HG03439 (cell line): ENCODE results near the gene SIL1.
"Not testable (repeated sequence)": the region's sequence is repeated elsewhere in the genome, so short reads cannot be mapped to it uniquely, and the experiment has no call there.

ENCODE experiments used
- ATAC-seq: cut with Tn5 transposase; IDR thresholded peaks from one replicate; pipeline ENCODE4 v1.9.1; 2021; ENCODE audit warnings: mild to moderate bottlenecking, moderate library complexity; ENCODE audit not compliant: unreplicated experiment

The SIL1 gene

DNA sequence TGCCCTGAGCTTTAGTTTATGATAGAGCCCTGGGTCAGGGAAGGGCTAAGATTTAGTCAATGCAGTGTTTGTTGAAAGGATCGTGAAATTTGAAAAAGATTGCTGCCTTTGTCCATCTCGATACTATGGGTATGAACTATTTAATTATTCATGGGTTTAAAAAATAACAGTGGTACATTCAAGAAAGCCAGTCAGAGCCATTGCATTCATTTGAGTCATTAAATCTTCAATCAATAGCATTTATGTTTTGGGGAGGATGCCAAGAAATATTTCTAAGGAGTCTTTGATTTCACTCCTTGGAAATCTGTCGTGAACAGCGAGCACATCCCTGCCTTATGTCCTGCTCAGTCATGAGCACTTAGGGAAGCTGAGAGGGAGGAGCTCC lies 268.6 kb downstream of the SIL1 start:
- no peak for ATAC-seq

DNA sequence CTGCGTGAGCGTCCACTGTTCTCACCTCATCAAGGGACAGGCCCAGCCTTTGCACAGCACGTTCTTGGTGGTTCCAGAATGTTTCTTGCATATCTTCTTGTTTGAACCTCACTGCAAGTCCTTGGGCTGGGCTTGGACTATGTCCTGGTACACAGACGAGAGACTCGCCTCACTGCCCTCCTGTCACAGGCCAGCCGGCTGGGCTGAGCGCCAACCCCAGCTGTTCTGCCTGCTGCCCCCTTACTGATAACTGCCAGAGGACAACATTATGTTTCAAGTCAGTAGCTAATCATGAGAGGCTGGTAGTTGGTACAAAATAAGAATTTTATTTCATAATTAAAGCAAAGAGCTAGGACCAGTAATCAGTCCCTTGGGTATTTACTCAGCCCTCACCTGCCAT lies 270.2 kb downstream of the SIL1 start:
- ATAC-seq, result no peak

DNA sequence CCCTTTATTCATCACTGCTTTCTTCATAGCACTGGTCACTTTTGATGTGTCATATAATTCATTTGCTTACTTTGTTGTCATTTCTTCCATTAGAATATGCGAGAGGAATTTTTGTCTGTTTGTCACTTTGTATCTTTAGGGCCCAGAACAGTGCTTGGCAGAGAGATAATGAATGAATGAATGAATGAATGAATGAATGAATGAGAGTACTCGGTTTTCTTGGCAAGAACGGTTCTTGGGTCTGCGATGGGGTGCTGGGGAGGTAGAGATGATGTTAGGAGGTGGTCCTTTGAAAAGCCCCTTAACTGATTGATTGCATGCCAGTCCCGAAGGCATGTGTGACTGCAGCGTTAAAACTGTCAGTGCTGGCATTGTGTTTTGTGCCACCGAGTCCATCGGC lies 270.6 kb downstream of the SIL1 start:
- ATAC-seq, result no peak

DNA sequence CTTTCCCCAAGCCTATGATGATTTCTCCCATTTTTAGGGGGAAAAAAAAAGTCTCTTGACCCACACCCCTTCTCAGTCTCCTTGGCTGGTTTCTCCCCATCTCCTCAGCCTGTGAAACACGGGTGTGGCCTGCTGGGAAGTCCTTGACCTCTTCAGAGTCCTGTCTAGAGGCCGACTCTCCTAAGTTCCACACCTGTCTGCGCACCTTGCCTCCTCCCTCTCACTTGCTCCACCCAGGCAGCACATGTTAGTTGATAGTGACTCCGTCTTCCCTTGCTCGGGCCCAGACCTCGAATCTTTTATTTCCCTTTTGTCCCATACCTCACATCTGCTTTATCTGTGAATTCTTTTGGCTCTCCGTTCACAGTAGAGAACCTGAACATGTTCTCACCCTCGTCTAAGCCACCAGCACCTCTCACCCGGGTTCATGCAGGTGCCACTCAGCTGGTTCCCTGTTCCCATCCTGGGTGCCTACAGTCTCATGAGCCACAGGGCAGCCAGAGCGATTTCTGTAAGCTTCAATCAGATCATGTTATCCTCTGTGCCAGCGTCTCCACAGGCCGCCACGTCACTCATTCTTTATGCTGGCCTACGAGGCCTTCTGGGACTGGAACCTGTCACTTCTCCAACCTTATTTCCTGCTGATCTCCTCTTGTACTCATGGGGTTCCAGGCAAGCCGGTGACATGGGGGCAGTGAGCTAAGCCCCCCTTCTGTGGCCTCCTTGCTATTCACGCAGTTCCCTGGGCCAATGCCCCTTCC lies 271.3 kb downstream of the SIL1 start:
- ATAC-seq, result no peak

DNA sequence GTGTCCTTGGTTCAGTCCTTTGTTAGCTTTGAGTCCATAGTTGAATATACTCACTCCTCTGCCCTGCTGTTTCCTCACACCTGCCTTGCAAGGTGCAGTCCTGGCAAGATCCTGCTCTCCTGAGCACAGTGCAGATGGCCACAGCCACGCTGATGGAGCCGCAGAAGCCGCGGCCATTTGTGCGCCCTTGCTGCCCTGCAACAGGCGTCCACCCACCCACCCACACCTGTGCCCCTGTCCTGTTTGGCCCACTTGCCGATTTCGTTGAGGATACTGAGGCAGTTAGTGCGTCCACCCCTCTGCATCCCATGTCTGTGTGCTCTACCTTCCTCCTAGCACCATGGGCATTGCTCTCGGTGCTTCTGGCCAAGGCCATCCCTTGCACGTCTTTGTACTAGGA lies 271.9 kb downstream of the SIL1 start:
- ATAC-seq, result no peak

DNA sequence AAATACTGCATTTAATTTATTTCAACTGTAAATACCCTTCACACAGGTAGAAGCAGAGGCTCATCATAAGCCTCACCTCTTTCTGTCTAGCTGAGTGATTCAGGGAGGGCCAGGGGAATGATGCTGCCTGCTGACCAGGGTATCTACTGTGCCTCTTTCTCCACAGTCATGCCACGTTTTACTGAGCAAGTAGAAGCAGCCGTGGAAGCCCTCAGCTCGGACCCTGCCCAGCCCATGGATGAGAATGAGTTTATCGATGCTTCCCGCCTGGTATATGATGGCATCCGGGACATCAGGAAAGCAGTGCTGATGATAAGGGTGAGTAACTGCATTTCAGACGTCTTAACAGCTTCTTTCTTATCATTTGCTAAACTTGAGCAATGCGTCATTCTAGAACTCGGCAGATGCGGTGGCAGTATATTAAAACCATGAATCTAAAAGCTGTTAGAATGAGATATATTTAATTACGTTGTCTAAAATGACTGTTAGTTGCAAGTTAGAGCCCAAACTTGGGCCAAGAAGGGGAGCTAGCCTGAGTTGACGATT lies 273.0 kb downstream of the SIL1 start:
- ATAC-seq, result no peak

DNA sequence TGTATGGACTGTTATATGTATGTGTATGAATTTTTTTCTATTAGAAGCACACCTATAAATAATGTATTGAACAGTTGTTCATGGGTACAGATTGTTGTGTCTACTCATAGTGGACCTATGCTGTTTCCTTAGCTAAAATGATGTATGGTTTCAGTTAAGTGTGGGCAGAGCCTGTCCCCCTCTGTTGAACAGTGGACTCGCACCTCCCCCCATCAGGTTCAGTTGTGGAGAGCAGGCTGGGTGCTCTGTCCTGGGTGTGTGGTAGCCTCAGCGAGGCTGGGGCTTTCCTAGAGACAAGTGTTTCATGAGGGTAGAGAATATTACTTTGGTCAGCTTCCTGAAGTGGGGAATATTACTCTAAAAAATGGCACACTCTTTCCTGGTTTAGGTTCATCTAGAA lies 275.7 kb downstream of the SIL1 start:
- ATAC-seq, result no peak

DNA sequence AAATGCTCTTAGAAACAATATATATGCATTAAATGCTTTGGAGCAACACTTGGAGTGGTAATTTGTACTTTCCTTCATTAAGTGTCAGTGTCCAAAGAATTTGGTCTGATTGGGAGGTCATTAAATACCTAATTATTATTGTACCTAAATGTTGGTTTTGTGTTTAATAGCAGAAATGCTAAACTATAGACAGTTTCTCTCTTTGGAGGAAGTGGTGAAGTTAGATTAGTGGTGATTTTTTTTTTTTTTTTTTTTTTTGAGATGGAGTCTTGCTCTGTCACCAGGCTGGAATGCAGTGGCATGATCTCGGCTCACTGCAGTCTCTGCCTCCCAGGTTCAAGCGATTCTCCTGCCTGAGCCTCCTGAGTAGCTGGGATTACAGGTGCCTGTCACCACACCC lies 276.8 kb downstream of the SIL1 start:
- not testable (repeated sequence) for ATAC-seq

DNA sequence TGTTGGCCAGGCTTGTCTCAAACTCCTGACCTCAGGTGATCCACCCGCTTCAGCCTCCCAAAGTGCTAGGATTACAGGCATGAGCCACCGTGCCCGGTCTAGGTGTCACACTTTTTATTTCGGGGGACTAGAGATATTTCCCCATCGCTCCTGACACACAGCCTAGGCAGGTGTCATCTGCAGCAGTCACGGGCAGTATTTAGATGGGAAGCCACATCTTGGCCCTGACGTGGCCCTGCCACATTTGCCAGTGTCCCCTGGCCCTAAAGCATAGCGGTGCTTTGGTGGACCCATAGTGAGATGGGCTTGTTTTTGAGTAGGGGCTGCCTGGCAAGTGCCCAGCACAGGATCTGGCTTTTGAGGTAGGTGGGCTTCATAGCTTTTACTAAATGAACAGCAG lies 278.0 kb downstream of the SIL1 start:
- no peak for ATAC-seq

DNA sequence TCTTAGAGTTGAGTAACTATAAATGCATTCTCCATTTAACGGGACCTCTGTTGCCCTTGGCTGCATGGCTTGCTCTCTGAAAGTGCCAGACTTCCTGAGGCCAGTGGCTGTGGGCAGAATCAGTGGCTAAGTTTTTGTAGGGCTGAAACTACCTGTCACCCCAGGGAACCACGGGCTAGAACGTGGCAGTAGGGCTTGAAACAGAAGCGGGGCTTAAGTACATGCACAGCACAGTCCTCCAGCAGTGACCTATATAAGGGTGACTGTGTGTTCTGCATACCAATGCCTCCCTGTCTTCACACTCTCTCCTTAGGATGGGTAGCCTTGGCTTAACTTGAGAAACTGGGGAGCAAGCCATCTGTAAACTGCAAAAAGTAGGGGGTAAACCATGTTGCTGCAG lies 279.5 kb downstream of the SIL1 start:
- ATAC-seq, result no peak

DNA sequence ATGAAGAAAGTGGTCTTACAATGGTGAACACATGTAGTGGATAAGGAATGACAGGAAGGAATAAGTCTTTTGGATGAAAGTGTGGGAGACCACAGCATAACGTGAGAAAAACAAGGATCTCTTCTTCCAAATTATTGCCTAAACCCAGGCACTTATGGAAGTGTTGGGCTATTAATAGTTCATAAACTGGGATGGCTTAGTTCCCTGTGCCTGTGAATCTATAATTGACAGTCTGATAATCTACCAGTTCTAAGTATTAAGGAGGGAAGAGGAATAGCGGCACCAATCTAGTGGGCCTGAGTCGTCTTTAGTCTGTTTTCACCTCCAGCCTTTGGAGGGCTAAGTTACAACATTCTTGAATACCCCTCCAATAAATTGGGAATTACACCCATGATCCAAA lies 283.8 kb downstream of the SIL1 start:
- ATAC-seq, result no peak

DNA sequence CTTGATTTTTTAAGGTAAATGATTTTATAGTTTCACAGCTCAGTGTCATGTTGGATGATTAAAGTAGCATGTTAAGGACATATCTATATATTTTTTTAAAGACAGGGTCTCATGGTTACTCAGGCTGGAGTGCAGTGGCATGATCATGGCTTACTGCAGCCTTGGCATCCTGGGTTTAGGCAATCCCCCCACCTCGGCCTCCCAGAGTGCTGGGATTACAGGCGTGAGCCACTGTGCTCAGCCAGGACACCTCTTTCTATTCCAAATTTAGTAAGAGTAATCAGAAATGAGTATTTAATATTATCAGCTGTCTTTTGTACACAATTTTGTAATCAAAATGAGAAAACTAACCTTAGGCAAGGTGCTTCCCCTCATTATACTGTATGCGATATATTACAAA lies 284.4 kb downstream of the SIL1 start:
- ATAC-seq, result no peak

DNA sequence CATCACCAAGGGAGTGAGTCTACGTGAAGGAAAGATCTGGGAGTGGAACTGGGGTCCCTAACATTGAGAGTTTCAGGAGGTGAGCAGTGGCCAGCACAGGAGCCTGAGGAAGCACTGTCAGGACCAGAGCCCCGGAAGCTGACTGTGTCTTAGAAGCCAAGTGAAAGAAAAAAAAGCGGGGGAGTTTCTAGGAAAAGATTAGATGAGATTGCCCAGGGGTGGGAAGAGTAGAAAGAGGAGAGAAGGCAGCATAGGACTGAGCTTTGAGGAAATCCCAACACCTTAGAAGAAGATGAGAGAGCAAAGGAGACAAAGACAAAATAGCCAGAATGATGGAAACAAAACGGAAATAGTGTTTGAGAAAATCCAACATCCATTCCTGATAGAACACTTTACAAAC lies 286.1 kb downstream of the SIL1 start:
- no peak for ATAC-seq

DNA sequence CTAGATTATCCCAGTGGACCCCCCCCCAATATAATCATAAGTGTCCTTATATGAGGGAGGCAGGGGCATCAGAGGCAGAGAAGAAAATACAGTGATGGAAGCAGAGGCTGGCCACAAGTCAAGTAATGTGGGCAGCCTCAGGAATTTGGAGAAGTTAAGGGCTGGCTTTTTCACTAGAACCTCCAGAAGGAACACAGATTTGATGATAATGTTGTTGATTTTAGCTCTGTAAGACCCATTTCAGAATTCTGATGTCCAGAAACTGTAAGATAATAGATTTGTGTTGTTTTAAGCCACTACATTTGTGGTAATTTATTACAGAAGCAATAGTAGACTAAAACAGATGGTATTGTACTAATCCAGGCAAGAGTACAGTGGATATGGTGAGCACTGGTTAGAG lies 286.7 kb downstream of the SIL1 start:
- ATAC-seq, result no peak

DNA sequence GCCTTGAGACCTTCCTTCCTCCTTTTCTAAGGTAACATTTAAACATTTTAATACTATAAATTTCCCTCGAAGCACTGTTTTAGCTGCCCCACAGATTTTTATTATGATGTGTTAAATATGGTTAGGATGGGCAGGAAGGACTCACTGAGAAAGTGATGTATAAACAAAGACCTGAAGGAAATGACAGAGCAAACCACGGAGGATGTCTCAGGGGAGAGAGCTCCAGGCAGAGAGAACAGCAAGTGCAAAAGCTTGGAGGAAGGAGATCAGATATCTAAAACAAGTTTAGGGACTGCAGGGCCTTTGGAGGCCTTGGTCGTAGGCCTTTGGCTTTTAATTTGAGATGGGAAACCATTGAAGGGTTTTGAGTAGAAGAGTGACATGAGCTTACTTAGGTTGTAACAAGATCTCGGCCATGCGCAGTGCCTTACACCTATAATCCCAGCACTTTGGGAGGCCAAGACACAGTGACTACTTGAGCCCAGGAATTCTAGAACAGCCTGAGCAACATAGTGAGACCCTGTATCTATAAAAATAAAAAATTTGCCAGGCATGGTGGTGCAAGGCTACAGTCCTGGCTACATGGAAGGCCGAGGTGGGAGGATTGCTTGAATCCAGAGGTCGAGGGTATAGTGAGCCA lies 287.5 kb downstream of the SIL1 start:
- no peak for ATAC-seq

DNA sequence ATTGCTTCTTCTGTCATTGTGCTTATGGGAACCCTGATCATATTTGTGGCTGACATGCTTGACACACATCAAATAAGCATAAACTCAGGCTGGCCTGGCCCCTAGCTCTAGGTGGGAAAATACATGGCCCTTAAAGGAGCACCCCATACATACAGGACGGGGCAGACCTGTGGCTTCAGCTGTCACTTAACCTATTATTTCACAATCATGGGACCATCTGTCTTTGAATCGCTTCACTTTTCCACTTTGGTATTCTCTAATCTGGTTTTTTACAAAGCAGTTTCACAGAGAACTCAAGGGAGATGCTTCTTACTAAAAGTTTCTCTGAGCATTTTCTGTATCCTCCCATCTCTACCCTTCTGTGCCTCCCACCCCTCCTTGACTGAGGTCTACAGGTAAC lies 288.4 kb downstream of the SIL1 start:
- ATAC-seq, result no peak

DNA sequence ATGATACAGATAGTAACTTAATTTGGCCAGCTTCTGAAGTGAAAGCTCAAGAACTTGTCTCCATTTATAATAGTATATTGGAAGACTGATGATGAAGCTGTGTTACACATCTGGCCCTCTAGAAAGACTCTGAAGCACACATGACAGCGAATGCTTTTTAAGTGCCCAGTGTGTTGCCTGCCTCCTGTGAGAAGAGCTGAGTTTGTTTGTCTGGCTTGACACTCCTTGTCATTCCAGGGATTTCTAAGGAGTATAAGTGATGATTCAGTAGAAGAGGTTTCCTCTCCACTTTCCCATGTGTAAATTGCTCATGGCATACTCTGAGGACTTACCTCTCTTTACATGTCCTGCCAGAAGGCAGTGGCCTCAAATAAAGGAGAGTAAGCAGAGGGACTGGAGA lies 292.6 kb downstream of the SIL1 start:
- ATAC-seq, result no peak

DNA sequence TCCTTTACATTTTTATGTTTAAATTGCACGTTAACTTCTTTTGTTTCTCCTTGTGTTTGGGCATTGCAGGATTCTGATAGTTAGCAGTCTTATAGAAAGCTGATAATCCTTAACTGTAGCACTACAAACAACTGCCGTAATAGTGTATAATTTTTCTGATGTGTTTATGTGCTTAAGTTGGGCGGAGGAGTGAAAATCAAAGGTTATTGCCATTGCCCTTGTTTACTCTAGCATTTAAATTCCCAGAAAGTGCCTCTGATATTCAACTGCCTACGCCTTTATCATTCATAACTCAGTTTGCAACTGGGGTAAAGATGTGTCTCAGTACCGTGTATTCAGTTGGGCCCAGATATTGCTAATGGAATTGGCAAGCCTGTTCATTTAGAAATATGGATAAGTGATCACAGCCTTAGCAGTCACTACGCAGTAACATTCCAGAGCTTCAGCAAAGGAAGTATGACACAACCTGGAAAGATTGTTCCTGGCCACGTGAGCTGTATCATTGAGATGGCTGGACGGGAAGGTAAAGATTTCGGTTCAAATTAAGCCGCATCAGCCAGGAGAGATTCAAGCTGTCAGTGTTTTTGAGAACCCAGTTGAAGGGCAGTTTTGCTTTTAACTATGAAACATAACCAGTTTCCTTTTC lies 294.9 kb downstream of the SIL1 start:
- no peak for ATAC-seq

DNA sequence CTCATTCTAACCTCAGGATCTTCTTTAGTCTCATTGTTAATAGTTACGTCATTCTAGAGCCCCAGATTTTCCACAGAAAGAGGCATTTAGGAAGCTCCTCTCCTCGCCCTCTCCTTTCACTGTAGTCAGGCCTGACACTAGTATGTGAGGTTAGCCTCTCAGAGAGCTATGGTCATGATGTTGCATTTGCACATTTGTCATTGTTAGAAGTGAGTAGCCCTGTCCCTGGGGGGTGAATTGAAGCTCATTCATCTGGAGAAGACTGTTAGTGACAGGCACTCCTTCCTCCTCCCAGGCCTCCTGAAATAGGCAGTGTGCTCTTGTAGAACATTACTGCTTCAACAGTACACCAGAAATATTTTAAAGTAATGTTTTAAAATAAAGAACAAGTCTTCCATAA lies 296.5 kb downstream of the SIL1 start:
- no peak for ATAC-seq

DNA sequence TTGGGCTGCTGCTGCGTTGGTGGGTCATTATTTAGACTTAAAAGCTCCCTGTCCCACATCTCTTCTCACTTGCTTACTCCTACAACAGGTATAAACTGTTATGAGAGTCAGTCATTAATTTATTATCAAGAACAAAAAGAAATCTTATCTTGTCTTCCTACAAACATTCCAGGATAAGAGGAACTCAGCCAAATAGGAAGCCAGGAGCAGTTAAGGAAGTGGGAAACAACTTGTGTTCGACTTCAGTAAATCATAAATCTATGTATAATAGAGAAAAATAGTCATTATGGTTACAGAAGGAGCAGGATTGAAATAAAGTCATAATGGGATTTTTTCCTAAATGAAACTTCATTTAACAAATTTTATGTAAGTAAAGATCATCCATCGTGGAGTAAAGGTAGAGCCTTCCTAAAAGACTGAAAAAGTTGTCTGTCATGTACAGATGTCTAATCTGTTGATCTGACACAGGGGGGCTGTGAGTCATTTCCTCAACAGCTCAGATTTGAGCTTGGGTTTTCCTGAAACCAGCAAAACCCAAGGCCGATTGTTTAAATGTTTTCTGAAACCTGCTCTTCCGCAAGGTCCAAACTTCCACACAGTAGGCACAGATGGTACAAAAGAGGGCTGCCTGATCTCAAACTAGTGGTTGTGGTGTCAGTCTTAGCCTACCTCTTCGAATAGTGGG lies 297.7 kb downstream of the SIL1 start:
- no peak for ATAC-seq

DNA sequence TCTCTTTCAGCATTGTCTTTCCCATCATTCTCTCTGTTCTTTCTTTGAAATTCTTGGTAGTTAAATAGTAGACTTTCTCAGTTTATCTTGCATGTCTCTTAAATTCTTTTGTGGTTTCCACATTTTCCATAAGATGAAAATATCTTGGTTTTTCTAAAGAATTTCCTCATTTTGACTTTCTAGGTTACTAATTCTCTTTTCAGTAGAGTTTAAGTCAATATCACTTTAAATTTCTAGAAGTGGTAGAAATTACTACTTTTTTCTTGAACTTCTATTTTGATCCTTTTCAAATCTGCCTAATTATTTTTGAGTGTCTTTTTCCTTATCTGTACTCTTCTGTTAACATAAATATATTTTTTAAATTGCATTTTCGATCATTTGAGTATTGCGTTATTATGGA lies 299.4 kb downstream of the SIL1 start:
- ATAC-seq, result no peak

DNA sequence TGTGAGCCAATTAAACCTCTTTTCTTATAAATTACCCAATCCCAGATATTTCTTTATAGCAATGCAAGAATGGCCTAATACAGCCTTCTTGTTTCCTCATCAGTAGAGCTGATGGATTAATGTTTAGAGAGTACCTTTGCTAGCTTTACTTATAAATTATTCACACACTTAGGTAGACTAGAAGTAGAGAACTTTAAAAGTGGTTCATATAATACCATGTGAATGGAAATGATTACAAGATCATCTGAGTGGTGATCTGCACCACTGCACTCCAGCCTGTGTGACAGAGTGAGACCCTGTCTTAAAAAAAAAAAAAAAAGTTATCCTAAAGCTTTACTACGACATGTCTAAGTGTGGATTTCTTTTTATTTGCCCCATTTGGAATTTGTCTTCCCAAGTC lies 299.9 kb downstream of the SIL1 start:
- no peak for ATAC-seq
